HepG2 (cell line): ENCODE results near the gene RASGRF1. TPM values are rescaled to one million over a fixed set of nuclear protein-coding genes. Genes with fewer than 3 reads are reported as not detected.

Source experiments
- ARNTL ChIP-seq: sonication (generic); formaldehyde crosslinking; IDR thresholded peaks from 2 replicates; pipeline ENCODE4 v1.4.0; 2020; ENCODE audit warnings: mild to moderate bottlenecking, missing genetic modification reagents
- ETV6 ChIP-seq: sonication (generic); formaldehyde crosslinking; conservative IDR thresholded peaks from 2 replicates; pipeline ENCODE4 v1.4.0; 2020; ENCODE audit warnings: missing genetic modification reagents
- HNF1B ChIP-seq: sonication (generic); formaldehyde crosslinking; IDR thresholded peaks from 2 replicates; pipeline ENCODE4 v1.5.1; 2020; ENCODE audit warnings: mild to moderate bottlenecking, moderate library complexity, missing genetic modification reagents
- KDM2A ChIP-seq: sonication (generic); formaldehyde crosslinking; IDR thresholded peaks from 2 replicates; pipeline ENCODE4 v1.4.0; 2020; ENCODE audit warnings: low read depth, missing genetic modification reagents, borderline replicate concordance
- MNT ChIP-seq: fragments of 450-650 bp; IDR thresholded peaks from 2 replicates; pipeline ENCODE4 v1.6.1; 2016
- MTA3 ChIP-seq: sonication (generic); formaldehyde crosslinking; IDR thresholded peaks from 2 replicates; pipeline ENCODE4 v1.4.0; 2020; ENCODE audit warnings: missing genetic modification reagents
- NONO ChIP-seq, 2 experiments: fragments of 450-650 bp in 1 of 2; sonication (generic) in 1 of 2; formaldehyde crosslinking in 1 of 2; IDR thresholded peaks in 1 of 2; conservative IDR thresholded peaks in 1 of 2; 2 replicates each; pipeline versions ENCODE4 v1.6.1 to v1.8.0; 2017 to 2022; ENCODE audit warnings: mild to moderate bottlenecking in 1 of 2, missing genetic modification reagents in 1 of 2, moderate library complexity in 1 of 2
- NR2F6 ChIP-seq, 2 experiments: IDR thresholded peaks; 2 replicates each; pipeline ENCODE4 v1.6.1; 2016; ENCODE audit warnings: antibody characterized with exemption in 1 of 2, mild to moderate bottlenecking in 1 of 2
- PHF8 ChIP-seq: sonication (generic); formaldehyde crosslinking; IDR thresholded peaks from 2 replicates; pipeline ENCODE4 v1.5.0; 2020; ENCODE audit warnings: missing genetic modification reagents
- SMAD3 ChIP-seq: sonication (generic); formaldehyde crosslinking; IDR thresholded peaks from 2 replicates; pipeline ENCODE4 v1.4.0; 2020; ENCODE audit warnings: missing genetic modification reagents
- SYNCRIP ChIP-seq: fragments of 200-400 bp; formaldehyde crosslinking; IDR thresholded peaks from 2 replicates; pipeline ENCODE4 v1.6.1; 2018; ENCODE audit warnings: mild to moderate bottlenecking, low read depth, low read length; ENCODE audit not compliant: insufficient read depth
- ZBTB20 ChIP-seq: sonication (generic); formaldehyde crosslinking; IDR thresholded peaks from 2 replicates; pipeline ENCODE4 v1.8.1; 2023; ENCODE audit warnings: missing genetic modification reagents, low read depth, mild to moderate bottlenecking, borderline replicate concordance
- ZBTB7A ChIP-seq: sonication (generic); formaldehyde crosslinking; IDR thresholded peaks from 2 replicates; pipeline ENCODE4 v1.8.0; 2022; ENCODE audit warnings: mild to moderate bottlenecking, missing genetic modification reagents
- ZFY ChIP-seq: sonication (generic); formaldehyde crosslinking; IDR thresholded peaks from 2 replicates; pipeline ENCODE4 v1.4.0; 2020; ENCODE audit warnings: missing genetic modification reagents
- ZMYM2 ChIP-seq: sonication (generic); formaldehyde crosslinking; IDR thresholded peaks from 2 replicates; pipeline ENCODE4 v1.8.0; 2022; ENCODE audit warnings: mild to moderate bottlenecking, missing genetic modification reagents
- ZNF333 ChIP-seq: sonication (generic); formaldehyde crosslinking; IDR thresholded peaks from 2 replicates; pipeline ENCODE4 v1.4.0; 2020; ENCODE audit warnings: mild to moderate bottlenecking, missing genetic modification reagents, borderline replicate concordance
- ZNF350 ChIP-seq: sonication (generic); formaldehyde crosslinking; IDR thresholded peaks from 2 replicates; pipeline ENCODE4 v1.4.0; 2020; ENCODE audit warnings: mild to moderate bottlenecking, low read depth, missing genetic modification reagents, borderline replicate concordance
- ZNF550 ChIP-seq: sonication (generic); formaldehyde crosslinking; IDR thresholded peaks from 2 replicates; pipeline ENCODE4 v1.4.0; 2020; ENCODE audit warnings: mild to moderate bottlenecking, missing genetic modification reagents, borderline replicate concordance
- ZNF557 ChIP-seq: sonication (generic); formaldehyde crosslinking; IDR thresholded peaks from 2 replicates; pipeline ENCODE4 v1.4.0; 2020; ENCODE audit warnings: missing genetic modification reagents
- ZNF567 ChIP-seq: sonication (generic); formaldehyde crosslinking; IDR thresholded peaks from 2 replicates; pipeline ENCODE4 v1.8.1; 2023; ENCODE audit warnings: mild to moderate bottlenecking, missing genetic modification reagents, borderline replicate concordance
- ZNF572 ChIP-seq: sonication (generic); formaldehyde crosslinking; IDR thresholded peaks from 2 replicates; pipeline ENCODE4 v1.5.1; 2020; ENCODE audit warnings: mild to moderate bottlenecking, missing genetic modification reagents
- ZNF746 ChIP-seq: sonication (generic); formaldehyde crosslinking; IDR thresholded peaks from 2 replicates; pipeline ENCODE4 v1.8.0; 2022; ENCODE audit warnings: mild to moderate bottlenecking, missing genetic modification reagents
- ZNF747 ChIP-seq: sonication (generic); formaldehyde crosslinking; IDR thresholded peaks from 2 replicates; pipeline ENCODE4 v1.8.1; 2023; ENCODE audit warnings: missing genetic modification reagents, mild to moderate bottlenecking, borderline replicate concordance
- ZNF781 ChIP-seq: sonication (generic); formaldehyde crosslinking; IDR thresholded peaks from 2 replicates; pipeline ENCODE4 v1.5.1; 2020; ENCODE audit warnings: borderline replicate concordance, mild to moderate bottlenecking, missing genetic modification reagents; ENCODE audit errors: not compliant biosample characterization
- ZNF83 ChIP-seq: sonication (generic); formaldehyde crosslinking; IDR thresholded peaks from 2 replicates; pipeline ENCODE4 v1.4.0; 2020; ENCODE audit warnings: missing genetic modification reagents, mild to moderate bottlenecking, borderline replicate concordance
- ZNF891 ChIP-seq: sonication (generic); formaldehyde crosslinking; IDR thresholded peaks from 2 replicates; pipeline ENCODE4 v1.5.0; 2020; ENCODE audit warnings: mild to moderate bottlenecking, missing genetic modification reagents
- polyA plus RNA-seq, 8 experiments: library from polyadenylated mRNA; depleted of rRNA in 3 of 8; stranded (reverse) in 7 of 8; unstranded in 1 of 8; fragments of >200 nt; fragmentation: Illumina TruSeq in 4 of 8; extraction: Trizol in 4 of 8; gene quantifications; 2 replicates each; pipeline versions ENCODE4 v1.2.1 to v1.2.3, GENCODE V29; 2011 to 2016; ENCODE audit warnings: low read depth in 4 of 8, missing spikeins in 1 of 8, mixed read lengths in 1 of 8; ENCODE audit not compliant: insufficient read depth in 1 of 8
- total RNA-seq, 5 experiments: library from RNA; depleted of rRNA; stranded (reverse); fragments of >200 nt; fragmentation: Illumina TruSeq; extraction: Trizol; gene quantifications; 2 replicates each; pipeline ENCODE4 v1.2.3, GENCODE V29; 2016; ENCODE audit warnings: low read depth in 1 of 5

RASGRF1 gene
- total and polyA plus RNA-seq, 2 of the 13 experiments (the other 11 are each of a cell fraction or from before 2014, with no cell fraction given), result 0.55 to 3.0 TPM

- TF ChIP-seq ZNF781 (CRISPR knock-in tag), result no peak
- 0 out of 2 replicates have a peak, but pooled peaks have one; percentile 61 for TF ChIP-seq ZNF567 (CRISPR knock-in tag)
- no peak for TF ChIP-seq ZNF557 (CRISPR knock-in tag)
- 0 out of 2 replicates have a peak, but pooled peaks have one; percentile 64 for TF ChIP-seq ARNTL
- TF ChIP-seq ZNF746 (CRISPR knock-in tag), result 0 out of 2 replicates have a peak, but pooled peaks have one; percentile 46
- TF ChIP-seq ETV6 (CRISPR knock-in tag), result no peak
- TF ChIP-seq ZBTB20, result peak; percentile 39; the same call in 1 of the 2 replicates
- TF ChIP-seq SYNCRIP, result no peak
- TF ChIP-seq PHF8 (CRISPR knock-in tag), result peak; percentile 53; the same call in 1 of the 2 replicates
- peak; percentile 92 for TF ChIP-seq ZFY (CRISPR knock-in tag)
- TF ChIP-seq ZNF83, result 0 out of 2 replicates have a peak, but pooled peaks have one; percentile 50
- TF ChIP-seq KDM2A, result 0 out of 2 replicates have a peak, but pooled peaks have one; percentile 55
- TF ChIP-seq ZNF572 (CRISPR knock-in tag), result peak; percentile 70; the same call in 1 of the 2 replicates
- 0 out of 2 replicates have a peak, but pooled peaks have one; percentile 44 for TF ChIP-seq ZNF891
- peak; percentile 59; the same call in 1 of the 2 replicates for TF ChIP-seq ZBTB7A
- peak; percentile 86 for TF ChIP-seq ZNF350 (CRISPR knock-in tag)
- no peak for TF ChIP-seq NR2F6 (IDR thresholded peaks at IDR 0.05)
- peak; percentile 52; the same call in 1 of the 2 replicates for TF ChIP-seq NR2F6 (CRISPR knock-in tag; IDR thresholded peaks at IDR 0.05)
- TF ChIP-seq MNT, result 0 out of 2 replicates have a peak, but pooled peaks have one; percentile 44
- TF ChIP-seq ZMYM2 (CRISPR knock-in tag), result peak; percentile 40; the same call in 1 of the 2 replicates
- TF ChIP-seq HNF1B, result peak; percentile 57
- no peak for TF ChIP-seq ZNF550 (CRISPR knock-in tag)
- no peak for TF ChIP-seq NONO (IDR thresholded peaks at IDR 0.05)
- 0 out of 2 replicates have a peak, but pooled peaks have one; percentile 23 for TF ChIP-seq NONO (CRISPR knock-in tag; conservative IDR thresholded peaks at IDR 0.05)
- TF ChIP-seq MTA3 (CRISPR knock-in tag), result no peak
- no peak for TF ChIP-seq ZNF333 (CRISPR knock-in tag)
- peak; percentile 52; the same call in 1 of the 2 replicates for TF ChIP-seq ZNF747 (CRISPR knock-in tag)
- peak; percentile 78 for TF ChIP-seq SMAD3 (CRISPR knock-in tag)
Observed at GRCh38 chr15:78979456-78980320, 110.9 kb downstream of the RASGRF1 start (continued).
